Islet of Langerhans (tissue), 1 donor: ENCODE data around the gene MLF2.
A peak's percentile ranks its signal among the peaks of the same experiment; 100 is the strongest.
"Not testable (repeated sequence)": the region's sequence is repeated elsewhere in the genome, so short reads cannot be mapped to it uniquely, and the experiment has no call there.

Experiments used
- FAIRE-seq: peaks from one replicate; lab custom pipeline; 2011; peaks lifted over from hg19 to GRCh38; lab: Jason Lieb, UNC

MLF2 gene

GRCh38 chr12:6764011-6764828, 11.3 kb upstream of the MLF2 start:
- FAIRE-seq = peak; percentile 97

- no peak for FAIRE-seq
These were observed 10.4 kb upstream of the MLF2 start for GRCh38 chr12:6763380-6763779.

- no peak for FAIRE-seq
These were observed 6.8 kb upstream of the MLF2 start for GRCh38 chr12:6759741-6760140.

GRCh38 chr12:6758506-6759095, 5.7 kb upstream of the MLF2 start:
- no peak for FAIRE-seq

DNA sequence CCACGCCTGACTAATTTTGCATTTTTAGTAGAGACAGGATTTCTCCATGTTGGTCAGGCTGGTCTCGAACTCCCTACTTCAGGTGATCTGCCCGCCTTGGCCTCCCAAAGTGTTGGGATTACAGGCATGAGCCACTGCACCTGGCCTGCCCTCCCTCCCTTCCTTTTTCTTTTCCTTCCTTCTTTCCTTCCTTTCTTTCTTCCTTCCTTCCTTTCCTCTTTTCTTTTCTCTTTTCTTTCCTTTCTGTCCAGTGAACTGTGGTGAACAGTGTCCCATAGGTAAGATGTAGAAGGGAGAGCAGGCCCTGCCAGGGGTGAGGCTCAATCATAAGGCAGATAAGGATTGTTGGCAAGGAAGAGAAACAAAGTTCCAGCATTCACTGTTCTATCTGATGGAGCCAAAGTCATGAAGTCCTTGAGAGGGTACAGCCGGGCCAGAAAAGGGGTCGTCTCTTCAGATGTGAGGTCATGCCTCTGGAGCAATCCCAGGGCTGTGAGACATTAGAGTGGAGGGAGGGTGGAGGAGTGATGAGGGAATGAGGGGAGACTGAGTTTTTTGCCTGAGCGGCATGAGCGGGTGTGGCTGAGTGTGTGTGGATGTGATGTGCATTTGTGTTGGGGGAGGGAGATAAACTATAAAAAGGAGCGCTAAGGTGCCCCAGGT, 4.2 kb upstream of the MLF2 start:
- FAIRE-seq = no peak

GRCh38 chr12:6754411-6754810, 1.5 kb upstream of the MLF2 start:
- FAIRE-seq = no peak

- FAIRE-seq = no peak
These were observed 923 bp upstream of the MLF2 start for GRCh38 chr12:6753772-6754356.

DNA sequence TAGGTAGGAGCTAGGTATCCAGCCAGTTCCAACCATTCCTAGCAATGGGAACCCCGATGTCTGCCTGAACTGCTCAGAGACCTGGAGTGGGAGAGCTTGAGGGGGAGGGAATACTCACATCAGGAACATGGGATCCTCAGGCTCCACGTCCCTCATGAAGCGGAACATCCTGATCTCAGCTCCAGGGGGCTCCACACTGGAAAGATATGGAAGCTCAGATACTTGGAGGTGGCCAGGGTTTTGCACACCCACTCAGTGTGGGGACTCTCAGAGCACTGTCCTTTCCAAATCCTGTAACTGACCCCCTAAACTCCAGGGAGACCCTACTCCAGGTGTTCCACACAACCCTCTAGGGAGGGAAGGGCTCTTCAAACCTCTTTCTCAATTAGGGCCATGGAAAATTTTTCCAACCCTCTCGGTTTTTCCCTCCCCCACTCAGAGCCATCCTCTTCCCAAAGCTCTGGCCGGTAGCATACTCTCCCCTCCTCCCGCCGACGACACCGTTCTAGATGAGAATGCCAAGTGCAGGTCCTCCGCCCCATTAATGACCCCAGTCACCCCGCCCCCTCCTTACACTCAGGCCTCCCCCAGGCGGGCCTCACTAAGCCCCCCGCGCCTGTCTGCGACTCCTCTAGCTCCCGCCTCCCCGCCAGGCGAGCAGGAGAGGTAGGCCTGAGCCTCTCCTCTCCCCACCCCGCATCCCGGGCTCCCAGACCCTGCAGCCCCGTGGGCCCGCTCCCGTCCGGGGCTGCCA, 597 bp downstream of the MLF2 start:
- FAIRE-seq = no peak

GRCh38 chr12:6751767-6752166, 1.2 kb downstream of the MLF2 start:
- FAIRE-seq = no peak

GRCh38 chr12:6750506-6750905, 2.4 kb downstream of the MLF2 start:
- no peak for FAIRE-seq

- no peak for FAIRE-seq
These were observed 4.2 kb downstream of the MLF2 start for GRCh38 chr12:6748761-6749160.

GRCh38 chr12:6747216-6747615, 5.7 kb downstream of the MLF2 start:
- no peak for FAIRE-seq

GRCh38 chr12:6745741-6746525, 7.0 kb downstream of the MLF2 start:
- no peak for FAIRE-seq

GRCh38 chr12:6743300-6743699, 9.6 kb downstream of the MLF2 start:
- not testable (repeated sequence) for FAIRE-seq

DNA sequence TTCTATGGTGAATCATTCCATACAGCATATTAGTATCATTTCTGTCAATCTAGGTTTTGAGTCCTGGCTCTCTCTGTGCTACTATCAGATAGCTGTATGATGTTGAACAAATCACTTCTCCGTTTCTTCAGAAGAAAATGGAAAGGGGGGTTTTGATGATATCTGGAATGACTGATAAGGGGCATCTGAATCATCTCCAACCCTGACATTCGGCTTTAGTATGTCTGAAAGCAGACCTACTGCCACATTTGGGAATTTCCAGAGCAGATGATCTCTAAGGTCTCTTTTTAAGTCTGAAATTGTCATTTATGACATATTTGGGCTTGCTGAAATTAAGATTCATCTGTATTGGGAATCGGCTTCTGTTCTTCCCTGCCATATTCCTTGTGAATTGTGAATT, 10.1 kb downstream of the MLF2 start:
- FAIRE-seq = no peak

DNA sequence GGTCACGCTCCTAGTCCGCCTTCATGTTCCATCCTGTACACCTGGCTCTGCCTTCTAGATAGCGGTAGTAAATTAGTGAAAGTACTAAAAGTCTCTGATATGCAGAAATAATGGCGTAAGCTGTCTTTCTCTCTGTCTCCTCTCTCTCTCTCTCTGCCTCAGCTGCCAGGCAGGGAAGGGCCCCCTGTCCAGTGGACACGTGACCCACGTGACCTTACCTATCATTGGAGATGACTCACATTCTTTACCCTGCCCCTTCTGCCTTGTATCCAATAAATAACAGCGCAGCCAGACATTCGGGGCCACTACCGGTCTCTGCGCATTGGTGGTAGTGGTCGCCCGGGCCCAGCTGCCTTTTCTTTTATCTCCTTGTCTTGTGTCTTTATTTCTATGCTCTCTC, 10.9 kb downstream of the MLF2 start:
- not testable (repeated sequence) for FAIRE-seq

DNA sequence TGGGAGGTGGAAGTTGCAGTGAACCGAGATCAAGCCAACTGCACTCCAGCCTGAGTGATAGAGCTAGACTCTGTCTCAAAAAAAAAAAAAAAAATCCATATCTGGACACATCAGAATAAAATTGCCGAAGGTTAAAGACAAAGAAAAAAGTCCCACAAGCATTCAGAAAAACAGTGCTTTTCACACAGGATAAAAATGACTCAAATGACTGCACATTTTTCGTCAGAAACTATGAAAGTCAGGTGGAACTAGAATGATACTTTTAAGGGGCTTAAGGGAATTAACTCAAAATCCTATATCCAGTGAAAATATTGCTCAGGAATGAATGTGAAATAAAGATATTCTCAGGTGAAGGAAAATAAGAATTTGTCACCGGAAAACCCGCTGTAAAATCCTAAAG, 16.2 kb downstream of the MLF2 start:
- no peak for FAIRE-seq

- FAIRE-seq = peak; percentile 66
These were observed 17.3 kb downstream of the MLF2 start for GRCh38 chr12:6735448-6736191.

GRCh38 chr12:6734506-6735387, 18.2 kb downstream of the MLF2 start:
- FAIRE-seq = no peak

DNA sequence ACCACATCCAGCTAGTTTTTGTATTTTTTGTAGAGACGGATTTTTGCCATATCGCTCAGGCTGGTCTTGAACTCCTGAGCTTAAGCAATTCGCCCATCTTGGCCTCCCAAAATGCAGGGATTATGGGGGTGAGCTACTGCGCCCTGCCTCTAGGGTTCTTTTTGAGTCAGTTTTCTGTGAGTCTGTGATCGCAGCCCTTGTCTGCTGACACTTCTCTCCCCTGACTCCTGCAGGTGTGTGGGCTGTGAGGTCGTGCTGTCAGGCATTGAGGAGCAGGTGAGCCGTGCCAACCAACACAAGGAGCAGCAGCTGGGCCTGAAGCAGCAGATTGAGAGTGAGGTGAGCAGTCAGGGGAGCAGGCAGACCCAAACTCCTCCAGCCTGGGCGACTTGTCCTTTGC, 22.8 kb downstream of the MLF2 start:
- no peak for FAIRE-seq
